Vagina (tissue), 2 donors: ENCODE results near the gene BMPR1B. TPM values are rescaled to one million over a fixed set of nuclear protein-coding genes. Genes with fewer than 3 reads are reported as not detected.

Experiments
- DNase-seq, 2 donors: peaks; one replicate each; pipeline ENCODE4 v3.0.0-alpha.2; 2017; ENCODE audit errors: extremely low spot score in 2 of 2
- H3K27ac ChIP-seq: fragments of 200-600 bp; sonication (generic); one replicate; pipeline ENCODE4 v1.5.1; 2019
- H3K27me3 ChIP-seq: fragments of 200-600 bp; sonication (generic); one replicate; pipeline ENCODE4 v1.5.1; 2019
- H3K36me3 ChIP-seq, 2 donors: fragments of 200-600 bp; sonication (generic); one replicate each; pipeline ENCODE4 v1.5.1; 2017 to 2019
- H3K4me1 ChIP-seq: fragments of 200-600 bp; sonication (generic); one replicate; pipeline ENCODE4 v1.5.1; 2019
- H3K4me3 ChIP-seq, 2 donors: fragments of 200-600 bp; sonication (generic); 1 replicate in 1 of 2; 2 replicates in 1 of 2; pipeline ENCODE4 v1.5.1; 2016 to 2019
- H3K9me3 ChIP-seq: fragments of 200-600 bp; sonication (generic); one replicate; pipeline ENCODE4 v1.5.1; 2019
- POLR2A ChIP-seq, 2 donors: fragments of 450-650 bp; IDR thresholded peaks; one replicate each; pipeline ENCODE4 v1.6.1; 2017; ENCODE audit warnings: antibody characterized with exemption in 2 of 2, mild to moderate bottlenecking in 2 of 2, moderate library complexity in 2 of 2
- POLR2AphosphoS5 ChIP-seq, 2 donors: sonication (generic); formaldehyde crosslinking; IDR thresholded peaks; one replicate each; pipeline ENCODE4 v1.9.0; 2017; ENCODE audit warnings: antibody characterized with exemption in 2 of 2, mild to moderate bottlenecking in 2 of 2, low read depth in 1 of 2; ENCODE audit not compliant: insufficient read depth in 1 of 2
- intact Hi-C: fragments of 100-400 bp; cut with DNase I; formaldehyde crosslinking; loops from one replicate; pipeline ENCODE4 v1.15.1; 2023
- total RNA-seq: library from RNA; depleted of rRNA; stranded (reverse); fragments of >200 nt; gene quantifications from one replicate; pipeline ENCODE4 v1.2.3, GENCODE V29; 2016
- TF ChIP-seq, protein P1 (sequence below), 3 experiments: fragments of 450-650 bp in 2 of 3; fragments of 200-600 bp in 1 of 3; sonication (generic) in 1 of 3; IDR thresholded peaks; one replicate each; pipeline ENCODE4 v1.5.1; 2017 to 2019; ENCODE audit warnings: antibody characterized with exemption in 3 of 3, mild to moderate bottlenecking in 2 of 3, moderate library complexity in 2 of 3

BMPR1B gene
- total RNA-seq, 1 donor from 2014 or later = 0.49 TPM

- no peaks in the 10 kb centered on the region for H3K27me3 ChIP-seq
- DNase-seq = no peak
- no peaks in the 10 kb centered on the region for H3K36me3 ChIP-seq
- H3K4me1 ChIP-seq = no peaks in the 10 kb centered on the region
- TF ChIP-seq, protein P1, sequence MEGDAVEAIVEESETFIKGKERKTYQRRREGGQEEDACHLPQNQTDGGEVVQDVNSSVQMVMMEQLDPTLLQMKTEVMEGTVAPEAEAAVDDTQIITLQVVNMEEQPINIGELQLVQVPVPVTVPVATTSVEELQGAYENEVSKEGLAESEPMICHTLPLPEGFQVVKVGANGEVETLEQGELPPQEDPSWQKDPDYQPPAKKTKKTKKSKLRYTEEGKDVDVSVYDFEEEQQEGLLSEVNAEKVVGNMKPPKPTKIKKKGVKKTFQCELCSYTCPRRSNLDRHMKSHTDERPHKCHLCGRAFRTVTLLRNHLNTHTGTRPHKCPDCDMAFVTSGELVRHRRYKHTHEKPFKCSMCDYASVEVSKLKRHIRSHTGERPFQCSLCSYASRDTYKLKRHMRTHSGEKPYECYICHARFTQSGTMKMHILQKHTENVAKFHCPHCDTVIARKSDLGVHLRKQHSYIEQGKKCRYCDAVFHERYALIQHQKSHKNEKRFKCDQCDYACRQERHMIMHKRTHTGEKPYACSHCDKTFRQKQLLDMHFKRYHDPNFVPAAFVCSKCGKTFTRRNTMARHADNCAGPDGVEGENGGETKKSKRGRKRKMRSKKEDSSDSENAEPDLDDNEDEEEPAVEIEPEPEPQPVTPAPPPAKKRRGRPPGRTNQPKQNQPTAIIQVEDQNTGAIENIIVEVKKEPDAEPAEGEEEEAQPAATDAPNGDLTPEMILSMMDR (IDR thresholded peaks at IDR 0.05) = no peak
- no peak for TF ChIP-seq POLR2A (IDR thresholded peaks at IDR 0.05)
- no peak for TF ChIP-seq POLR2AphosphoS5 (IDR thresholded peaks at IDR 0.05; ENCODE audit: insufficient read depth in 1 of 2, low read depth in 1 of 2)
- intact Hi-C loops = no loop called here
- no peak overlapping the region for H3K4me3 ChIP-seq
- no peaks in the 10 kb centered on the region for H3K9me3 ChIP-seq
- no peak overlapping the region for H3K27ac ChIP-seq
Observed at GRCh38 chr4:95044324-95044837, 286.6 kb downstream of the BMPR1B start.

GRCh38 chr4:95045429-95045828 is 287.7 kb downstream of the BMPR1B start:
- Histone ChIP-seq H3K36me3 (no peaks in the 10 kb centered on the region), H3K4me1 (no peaks in the 10 kb centered on the region), H3K27ac (no peak overlapping the region), H3K4me3 (no peak overlapping the region), H3K9me3 (no peaks in the 10 kb centered on the region), H3K27me3 (no peaks in the 10 kb centered on the region)
- TF ChIP-seq POLR2AphosphoS5 (IDR thresholded peaks at IDR 0.05; ENCODE audit: insufficient read depth in 1 of 2, low read depth in 1 of 2) (no peak), POLR2A (IDR thresholded peaks at IDR 0.05) (no peak)
- TF ChIP-seq, protein P1 (IDR thresholded peaks at IDR 0.05) = no peak
- DNase-seq = no peak
- intact Hi-C loops = no loop called here

DNA sequence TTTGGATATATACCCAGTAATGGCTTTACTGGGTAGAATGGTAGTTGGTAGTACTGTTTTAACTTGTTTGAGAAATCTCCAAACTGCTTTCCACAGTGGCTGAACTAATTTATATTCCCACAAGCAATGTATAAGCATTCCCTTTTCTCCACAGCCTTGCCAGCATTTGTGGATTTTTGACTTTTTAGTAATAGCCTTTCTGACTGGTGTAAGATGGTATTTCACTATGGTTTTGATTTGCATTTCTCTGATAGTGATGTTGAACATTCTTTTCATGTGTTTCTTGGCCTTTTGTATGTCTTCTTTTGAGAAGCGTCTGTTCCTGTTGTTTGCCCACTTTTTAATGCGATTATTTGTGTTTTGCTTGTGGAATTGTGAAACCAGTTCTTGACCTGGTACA is 290.5 kb downstream of the BMPR1B start:
- TF ChIP-seq POLR2AphosphoS5 (IDR thresholded peaks at IDR 0.05; ENCODE audit: insufficient read depth in 1 of 2, low read depth in 1 of 2) (no peak), POLR2A (IDR thresholded peaks at IDR 0.05) (no peak)
- TF ChIP-seq, protein P1 (IDR thresholded peaks at IDR 0.05) = no peak
- intact Hi-C loops = no loop called here
- Histone ChIP-seq H3K36me3 (no peaks in the 10 kb centered on the region), H3K9me3 (no peaks in the 10 kb centered on the region), H3K27ac (no peak overlapping the region), H3K4me1 (no peaks in the 10 kb centered on the region), H3K4me3 (no peak overlapping the region), H3K27me3 (no peaks in the 10 kb centered on the region)
- DNase-seq = no peak

- Histone ChIP-seq H3K4me3 (no peak overlapping the region), H3K36me3 (no peaks in the 10 kb centered on the region), H3K27ac (no peak overlapping the region), H3K27me3 (no peaks in the 10 kb centered on the region), H3K9me3 (no peaks in the 10 kb centered on the region), H3K4me1 (no peaks in the 10 kb centered on the region)
- no peak for TF ChIP-seq POLR2A (IDR thresholded peaks at IDR 0.05)
- no peak for TF ChIP-seq POLR2AphosphoS5 (IDR thresholded peaks at IDR 0.05; ENCODE audit: insufficient read depth in 1 of 2, low read depth in 1 of 2)
- TF ChIP-seq, protein P1 (IDR thresholded peaks at IDR 0.05) = no peak
- no peak for DNase-seq
- intact Hi-C loops = no loop called here
Observed at GRCh38 chr4:95049551-95050233, 291.9 kb downstream of the BMPR1B start.

- TF ChIP-seq, protein P1 (IDR thresholded peaks at IDR 0.05) = no peak
- TF ChIP-seq POLR2A (IDR thresholded peaks at IDR 0.05) (no peak), POLR2AphosphoS5 (IDR thresholded peaks at IDR 0.05; ENCODE audit: insufficient read depth in 1 of 2, low read depth in 1 of 2) (no peak)
- DNase-seq = no peak
- Histone ChIP-seq H3K4me1 (no peaks in the 10 kb centered on the region), H3K27me3 (no peaks in the 10 kb centered on the region), H3K4me3 (no peak overlapping the region), H3K9me3 (no peaks in the 10 kb centered on the region), H3K36me3 (no peaks in the 10 kb centered on the region), H3K27ac (no peak overlapping the region)
- intact Hi-C loops = no loop called here
Observed at GRCh38 chr4:95050980-95051701, 293.4 kb downstream of the BMPR1B start.
